GM12878 (cell line): ENCODE data around the gene UBTF. TPM values are rescaled to one million over a fixed set of nuclear protein-coding genes. Genes with fewer than 3 reads are reported as not detected.
A peak's percentile ranks its signal among the peaks of the same experiment; 100 is the strongest.

ENCODE experiments used
- ATAC-seq: fragments of 200-7000 bp; cut with Tn5 transposase; 3 replicates; pipeline ENCODE4 v1.9.1; 2020; ENCODE audit warnings: mild to moderate bottlenecking, moderate library complexity
- BruUV-seq: library from RNA; stranded (reverse); fragments of 400-500 nt; replicated peaks from 2 replicates; lab custom pipeline; 2021; lab: Mats Ljungman, UMichigan
- CTCF ChIA-PET: fragments of 300-600 bp; sonication (Branson Sonifier 250); formaldehyde crosslinking; extraction: SDS; loops from one replicate; lab custom pipeline; 2021; ENCODE audit warnings: inconsistent platforms; lab: Yijun Ruan, JAX
- POLR2A ChIA-PET: fragments of 350-600 bp; formaldehyde crosslinking; extraction: SDS; loops from one replicate; lab custom pipeline; 2021; ENCODE audit warnings: inconsistent platforms; lab: Charles Lee
- RAD21 ChIA-PET: fragments of 300-600 bp; sonication (Branson Sonifier 250); formaldehyde crosslinking; loops from one replicate; lab custom pipeline; 2023; ENCODE audit warnings: antibody characterized with exemption; ENCODE audit not compliant: unreplicated experiment; lab: Charles Lee
- SMC1A ChIA-PET: fragments of 300-600 bp; sonication (Branson Sonifier 250); formaldehyde crosslinking; loops from one replicate; lab custom pipeline; 2023; ENCODE audit not compliant: unreplicated experiment, uncharacterized antibody; lab: Charles Lee
- DNase-seq: peaks from one replicate; pipeline ENCODE4 v3.0.0-alpha.2; 2011; ENCODE audit warnings: low read depth, low spot score
- FAIRE-seq: peaks from 3 replicates; lab custom pipeline; 2011; peaks lifted over from hg19 to GRCh38; lab: Jason Lieb, UNC
- H2AFZ ChIP-seq: 2 replicates; pipeline ENCODE4 v1.6.0; 2011; ENCODE audit warnings: low read depth, low read length, control low read depth; ENCODE audit not compliant: control insufficient read depth
- H3K27ac ChIP-seq: 2 replicates; pipeline ENCODE4 v1.5.1; 2011; ENCODE audit warnings: control low read depth; ENCODE audit not compliant: control insufficient read depth, insufficient read depth
- H3K27me3 ChIP-seq, 2 experiments: replicated peaks in 1 of 2; 2 replicates each; pipeline versions ENCODE4 v1.6.0 to v1.6.1; 2011; ENCODE audit warnings: low read length in 1 of 2; ENCODE audit not compliant: control insufficient read depth in 2 of 2, insufficient read depth in 2 of 2
- H3K36me3 ChIP-seq, 2 experiments: 2 replicates each; pipeline ENCODE4 v1.5.1; 2011; ENCODE audit warnings: low read length in 1 of 2; ENCODE audit not compliant: control insufficient read depth in 2 of 2, insufficient read depth in 2 of 2
- H3K4me1 ChIP-seq: 2 replicates; pipeline ENCODE4 v1.6.1; 2011; ENCODE audit warnings: mild to moderate bottlenecking, low read length, moderate library complexity, mixed read lengths; ENCODE audit not compliant: control insufficient read depth, insufficient read depth
- H3K4me2 ChIP-seq: 2 replicates; pipeline ENCODE4 v1.6.0; 2011; ENCODE audit warnings: control low read depth; ENCODE audit not compliant: control insufficient read depth, insufficient read depth
- H3K4me3 ChIP-seq: fragments of 200-600 bp; sonication (generic); 2 replicates; pipeline ENCODE4 v1.5.1; 2016
- H3K79me2 ChIP-seq: 2 replicates; pipeline ENCODE4 v1.6.0; 2011; ENCODE audit warnings: low read length; ENCODE audit not compliant: control insufficient read depth, insufficient read depth
- H3K9ac ChIP-seq: 2 replicates; pipeline ENCODE4 v1.8.0; 2011; ENCODE audit warnings: low read length, control low read depth, mixed read lengths; ENCODE audit not compliant: control insufficient read depth, insufficient read depth
- H3K9me3 ChIP-seq: replicated peaks from 3 replicates; pipeline ENCODE4 v1.5.1; 2011; ENCODE audit warnings: mild to moderate bottlenecking, low read length; ENCODE audit not compliant: control insufficient read depth, insufficient read depth
- H4K20me1 ChIP-seq: 2 replicates; pipeline ENCODE4 v1.6.0; 2011; ENCODE audit not compliant: control insufficient read depth, insufficient read depth
- BCL11A ChIP-seq: IDR thresholded peaks from 2 replicates; pipeline ENCODE4 v1.6.1; 2011; ENCODE audit warnings: low read depth, low read length
- BHLHE40 ChIP-seq, 2 experiments: fragments of 450-650 bp in 1 of 2; IDR thresholded peaks; 2 replicates each; pipeline ENCODE4 v1.6.1; 2011 to 2017; ENCODE audit warnings: low read depth in 2 of 2, borderline replicate concordance in 1 of 2, improper control_type of control experiment in 1 of 2, low read length in 1 of 2, mild to moderate bottlenecking in 1 of 2
- BRCA1 ChIP-seq: IDR thresholded peaks from 2 replicates; pipeline ENCODE4 v1.6.1; 2011; ENCODE audit warnings: low read depth, low read length, improper control_type of control experiment
- CEBPB ChIP-seq, 2 experiments: fragments of 150-350 bp in 1 of 2; IDR thresholded peaks; 2 replicates each; pipeline ENCODE4 v1.6.1; 2012 to 2014; ENCODE audit warnings: low read depth in 2 of 2, low read length in 2 of 2, borderline replicate concordance in 1 of 2, inconsistent platforms in 1 of 2
- CREB1 ChIP-seq: IDR thresholded peaks from 2 replicates; pipeline ENCODE4 v1.6.1; 2012; ENCODE audit warnings: low read depth, mild to moderate bottlenecking, inconsistent platforms
- CREM ChIP-seq: IDR thresholded peaks from 2 replicates; pipeline ENCODE4 v1.6.1; 2014; ENCODE audit warnings: antibody characterized with exemption, low read depth
- DPF2 ChIP-seq: fragments of 450-650 bp; IDR thresholded peaks from 2 replicates; pipeline ENCODE4 v1.6.1; 2017; ENCODE audit warnings: mild to moderate bottlenecking
- EZH2 ChIP-seq: IDR thresholded peaks from 2 replicates; pipeline ENCODE4 v1.6.1; 2012; ENCODE audit warnings: low read depth, mild to moderate bottlenecking, control low read depth, inconsistent platforms, low read length, borderline replicate concordance; ENCODE audit not compliant: control insufficient read depth
- FOXM1 ChIP-seq: IDR thresholded peaks from 2 replicates; pipeline ENCODE4 v1.6.1; 2012; ENCODE audit warnings: low read depth, mild to moderate bottlenecking, inconsistent platforms, low read length, moderate library complexity
- GATAD2B ChIP-seq: fragments of 450-650 bp; conservative IDR thresholded peaks from 2 replicates; pipeline ENCODE4 v1.6.1; 2017; ENCODE audit warnings: low read depth, mild to moderate bottlenecking, moderate library complexity
- LARP7 ChIP-seq: fragments of 450-650 bp; IDR thresholded peaks from 2 replicates; pipeline ENCODE4 v1.6.1; 2017; ENCODE audit warnings: mild to moderate bottlenecking
- MEF2B ChIP-seq: fragments of 450-650 bp; IDR thresholded peaks from 2 replicates; pipeline ENCODE4 v1.6.1; 2018; ENCODE audit warnings: mild to moderate bottlenecking, moderate library complexity; ENCODE audit not compliant: partially characterized antibody, poor library complexity, severe bottlenecking
- NBN ChIP-seq: fragments of 450-650 bp; IDR thresholded peaks from 2 replicates; pipeline ENCODE4 v1.6.1; 2016
- NR2F1 ChIP-seq: fragments of 450-650 bp; conservative IDR thresholded peaks from 2 replicates; pipeline ENCODE4 v1.6.1; 2017; ENCODE audit warnings: mild to moderate bottlenecking
- POLR2A ChIP-seq: IDR thresholded peaks from 2 replicates; pipeline ENCODE4 v1.6.1; 2011; ENCODE audit warnings: low read depth, mild to moderate bottlenecking, low read length
- POLR2AphosphoS5 ChIP-seq: IDR thresholded peaks from 2 replicates; pipeline ENCODE4 v1.6.1; 2011; ENCODE audit warnings: mild to moderate bottlenecking, low read length, inconsistent platforms
- SRF ChIP-seq, 2 experiments: IDR thresholded peaks; 2 replicates each; pipeline ENCODE4 v1.6.1; 2011; ENCODE audit warnings: low read depth in 2 of 2, low read length in 2 of 2, mild to moderate bottlenecking in 1 of 2, moderate library complexity in 1 of 2
- ZBED1 ChIP-seq: IDR thresholded peaks from 2 replicates; pipeline ENCODE4 v1.6.1; 2016; ENCODE audit warnings: borderline replicate concordance
- whole genome bisulfite sequencing: methylation state at CpG from one replicate; pipeline ENCODE4 v1.1.6; 2016; ENCODE audit warnings: low lambda C conversion rate; ENCODE audit not compliant: insufficient replicate concordance, insufficient coverage; ENCODE audit errors: missing lambda C conversion rate; 5-methylcytosine and 5-hydroxymethylcytosine counted together
- in situ Hi-C: fragments of 300-500 bp; cut with MboI; formaldehyde crosslinking; loops from 9 replicates; pipeline ENCODE4 v1.14.3; 2018; ENCODE audit warnings: mixed read lengths
- intact Hi-C: fragments of 100-400 bp; cut with micrococcal nuclease; formaldehyde crosslinking; loops from one replicate; pipeline ENCODE4 v1.14.2; 2022; ENCODE audit not compliant: unreplicated experiment
- polyA plus RNA-seq, 11 experiments: library from polyadenylated mRNA; depleted of rRNA in 4 of 11; unstranded in 6 of 11; stranded (reverse) in 5 of 11; fragments of >200 nt; fragmentation: Nextera tagmentation in 4 of 11; fragmentation: Illumina TruSeq in 1 of 11; extraction: Ambion mirVana in 4 of 11; extraction: Trizol in 1 of 11; gene quantifications; 1 replicate in 1 of 11; 2 replicates in 10 of 11; pipeline versions ENCODE4 v1.2.1 to v1.2.3, GENCODE V29; 2011 to 2016; ENCODE audit warnings: inconsistent platforms in 2 of 11, missing spikeins in 2 of 11, low read depth in 1 of 11
- total RNA-seq, 4 experiments: library from RNA; depleted of rRNA in 3 of 4; stranded (reverse); fragments of >200 nt in 3 of 4; fragmentation: Illumina TruSeq in 1 of 4; extraction: Trizol in 1 of 4; gene quantifications; 2 replicates each; pipeline versions ENCODE4 v1.2.1 to v1.2.3, GENCODE V29; 2013 to 2021
- TF ChIP-seq, protein P1 (sequence below): IDR thresholded peaks from 2 replicates; pipeline ENCODE4 v1.6.1; 2011; ENCODE audit warnings: low read depth, mild to moderate bottlenecking, low read length, moderate library complexity, borderline replicate concordance; ENCODE audit errors: extremely low read depth
- TF ChIP-seq, protein P2 (sequence below): fragments of 450-650 bp; conservative IDR thresholded peaks from 2 replicates; pipeline ENCODE4 v1.6.1; 2017; ENCODE audit warnings: mild to moderate bottlenecking, moderate library complexity

The UBTF gene
- total and polyA plus RNA-seq, 10 of the 15 experiments (the other 5 are each of a cell fraction or from before 2014, with no cell fraction given) = 2.2 to 124 (median 79.6) TPM

DNA sequence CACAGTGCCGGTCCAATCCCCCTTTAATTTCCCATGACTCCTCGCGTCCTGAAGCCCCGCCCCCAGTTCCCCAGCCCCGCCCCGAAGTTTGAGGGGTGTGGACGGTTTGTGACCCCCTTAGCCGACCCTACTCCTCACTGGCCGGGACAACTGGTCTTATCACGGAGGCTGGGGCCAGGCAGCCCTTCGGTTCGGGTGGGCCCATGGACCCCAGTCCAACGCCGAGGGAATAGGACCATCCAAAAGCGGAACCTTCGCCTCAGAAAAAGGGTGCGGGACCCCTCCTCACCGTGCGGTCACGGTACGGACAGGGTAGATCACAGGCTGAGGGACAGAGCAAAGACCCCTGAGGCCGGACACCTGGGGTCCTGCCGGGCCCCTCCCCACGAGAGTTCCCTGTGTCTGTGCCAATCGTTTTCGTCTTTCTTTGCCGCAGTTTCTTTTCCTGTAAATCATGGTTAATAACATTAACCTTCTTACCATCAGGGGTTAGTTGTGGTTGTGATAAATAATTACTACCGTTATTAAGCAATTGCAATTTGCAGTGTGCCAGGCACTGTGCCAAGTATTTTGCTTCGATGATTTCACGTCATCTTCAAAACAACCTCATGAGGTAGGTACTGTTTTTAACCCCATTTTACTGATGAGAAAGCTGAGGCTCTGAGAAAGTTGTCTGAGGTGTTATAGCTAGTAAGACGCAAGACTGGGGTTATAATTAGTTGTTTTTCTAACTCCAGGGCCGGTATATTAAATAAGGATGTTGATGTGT is 32.2 kb downstream of the UBTF start:
- Histone ChIP-seq H3K9me3 (no peaks in the 10 kb centered on the region), H3K79me2 (peaks cover 38% of the 10 kb centered on the region), H3K9ac (peak overlapping the region; percentile 94), H3K4me3 (peak overlapping the region; percentile 97), H4K20me1 (no peaks in the 10 kb centered on the region), H3K27ac (peak overlapping the region; percentile 97), H3K4me2 (peak overlapping the region; percentile 64), H2AFZ (peak overlapping the region; percentile 98), H3K36me3 (peaks cover 1 to 13% of the 10 kb centered on the region in 2 experiments; a peak in 3 of 4 replicates), H3K27me3 (no peaks in the 10 kb centered on the region), H3K4me1 (peaks cover 4% of the 10 kb centered on the region)
- BruUV-seq = no TSS peak
- CTCF ChIA-PET = interaction anchor here (0.7 to 2.8 kb wide), 10 partner anchors 11 to 158 kb away, joined by 3 to 12 read pairs (median 4); partner anchors contain the start of genes GRN and HROB
- ATAC-seq = peak; percentile 71
- POLR2A ChIA-PET = interaction anchor here (0.6 to 2.1 kb wide), 9 partner anchors 10 to 158 kb away, joined by 3 to 12 read pairs (median 4); partner anchors contain the start of gene HDAC5
- in situ Hi-C loops (no loop called here), intact Hi-C loops (loop anchor here (5.0 kb wide), 1 partner anchor 45 kb away; the partner anchor contains the start of gene HROB)
- SMC1A ChIA-PET = interaction anchor here (1.1 to 2.1 kb wide), 4 partner anchors 8 to 23 kb away, joined by 4 to 11 read pairs (median 4); no protein-coding TSS in a partner anchor
- RAD21 ChIA-PET = interaction anchor here (0.7 to 3.2 kb wide), 7 partner anchors 11 to 158 kb away, joined by 3 to 13 read pairs (median 6); partner anchors contain the start of gene ATXN7L3
- no peak for FAIRE-seq
- no peak for DNase-seq
- under 1% methylated on average over 32 of the region's 32 CpGs for WGBS
- TF ChIP-seq POLR2AphosphoS5 (peak; percentile 4), DPF2 (peak; percentile 45; the same call in 1 of the 2 replicates), POLR2A (0 out of 2 replicates have a peak, but pooled peaks have one; percentile 61), EZH2 (no peak), BCL11A (no peak), SRF (IDR thresholded peaks at IDR 0.05; ENCODE audit: low read depth in 2 of 2, low read length in 2 of 2) (no peak), MEF2B (peak; percentile 33), CEBPB (IDR thresholded peaks at IDR 0.05; ENCODE audit: borderline replicate concordance in 1 of 2, low read depth in 2 of 2, low read length in 2 of 2) (no peak), CREM (0 out of 2 replicates have a peak, but pooled peaks have one; percentile 27), NBN (peak; percentile 12; the same call in 1 of the 2 replicates), NR2F1 (0 out of 2 replicates have a peak, but pooled peaks have one; percentile 52), LARP7 (peak; percentile 53; the same call in 1 of the 2 replicates), GATAD2B (peak; percentile 73), BHLHE40 (IDR thresholded peaks at IDR 0.05; ENCODE audit: borderline replicate concordance in 1 of 2, low read depth in 2 of 2, low read length in 1 of 2) (0 out of 4 replicates have a peak, but pooled peaks of 1 of the 2 experiments have one; percentile 10), CREB1 (peak; percentile 65), FOXM1 (no peak), BRCA1 (no peak), ZBED1 (no peak)
- TF ChIP-seq, protein P1, sequence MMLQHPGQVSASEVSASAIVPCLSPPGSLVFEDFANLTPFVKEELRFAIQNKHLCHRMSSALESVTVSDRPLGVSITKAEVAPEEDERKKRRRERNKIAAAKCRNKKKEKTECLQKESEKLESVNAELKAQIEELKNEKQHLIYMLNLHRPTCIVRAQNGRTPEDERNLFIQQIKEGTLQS = no peak
- TF ChIP-seq, protein P2, sequence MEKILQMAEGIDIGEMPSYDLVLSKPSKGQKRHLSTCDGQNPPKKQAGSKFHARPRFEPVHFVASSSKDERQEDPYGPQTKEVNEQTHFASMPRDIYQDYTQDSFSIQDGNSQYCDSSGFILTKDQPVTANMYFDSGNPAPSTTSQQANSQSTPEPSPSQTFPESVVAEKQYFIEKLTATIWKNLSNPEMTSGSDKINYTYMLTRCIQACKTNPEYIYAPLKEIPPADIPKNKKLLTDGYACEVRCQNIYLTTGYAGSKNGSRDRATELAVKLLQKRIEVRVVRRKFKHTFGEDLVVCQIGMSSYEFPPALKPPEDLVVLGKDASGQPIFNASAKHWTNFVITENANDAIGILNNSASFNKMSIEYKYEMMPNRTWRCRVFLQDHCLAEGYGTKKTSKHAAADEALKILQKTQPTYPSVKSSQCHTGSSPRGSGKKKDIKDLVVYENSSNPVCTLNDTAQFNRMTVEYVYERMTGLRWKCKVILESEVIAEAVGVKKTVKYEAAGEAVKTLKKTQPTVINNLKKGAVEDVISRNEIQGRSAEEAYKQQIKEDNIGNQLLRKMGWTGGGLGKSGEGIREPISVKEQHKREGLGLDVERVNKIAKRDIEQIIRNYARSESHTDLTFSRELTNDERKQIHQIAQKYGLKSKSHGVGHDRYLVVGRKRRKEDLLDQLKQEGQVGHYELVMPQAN = peak; percentile 46; the same call in 1 of the 2 replicates
